Measurements from ENCODE around the gene GRM3.
"Not testable (repeated sequence)": the region's sequence is repeated elsewhere in the genome, so short reads cannot be mapped to it uniquely, and the experiment has no call there.

GRM3 gene

GRCh38 chr7:86643561-86644281 is at the start of gene GRM3:
Gene GRM3 (plus strand): TSS chr7:86643909. CDS start chr7:86765146, 121,237 bp downstream.
- no peak for DNase-seq (ENCODE audit: low read depth in 2 of 2)

- no peak for DNase-seq (ENCODE audit: low read depth in 2 of 2)
Measured at GRCh38 chr7:86598311-86598710, 45.4 kb upstream of the GRM3 start.

GRCh38 chr7:86598721-86599120 is 45.0 kb upstream of the GRM3 start:
- DNase-seq (ENCODE audit: low read depth in 2 of 2), result no peak

GRCh38 chr7:86600506-86601290 is 43.0 kb upstream of the GRM3 start:
- DNase-seq (ENCODE audit: low read depth in 2 of 2), result no peak

- DNase-seq (ENCODE audit: low read depth in 2 of 2), result not testable (repeated sequence)
Measured at GRCh38 chr7:86615711-86616110, 28.0 kb upstream of the GRM3 start.

GRCh38 chr7:86644282-86645224 is 844 bp downstream of the GRM3 start:
- no peak for DNase-seq (ENCODE audit: low read depth in 2 of 2)

GRCh38 chr7:86645225-86645608 is 1.5 kb downstream of the GRM3 start:
- DNase-seq (ENCODE audit: low read depth in 2 of 2), result no peak

GRCh38 chr7:86645676-86646276 is 2.1 kb downstream of the GRM3 start:
- no peak for DNase-seq (ENCODE audit: low read depth in 2 of 2)

GRCh38 chr7:86647385-86648094 is 3.8 kb downstream of the GRM3 start:
- no peak for DNase-seq (ENCODE audit: low read depth in 2 of 2)

GRCh38 chr7:86648169-86648568 is 4.5 kb downstream of the GRM3 start:
- no peak for DNase-seq (ENCODE audit: low read depth in 2 of 2)

- no peak for DNase-seq (ENCODE audit: low read depth in 2 of 2)
Measured at GRCh38 chr7:86653919-86654659, 10.4 kb downstream of the GRM3 start.

- DNase-seq (ENCODE audit: low read depth in 2 of 2), result no peak
Measured at GRCh38 chr7:86657948-86658347, 14.2 kb downstream of the GRM3 start.

- DNase-seq (ENCODE audit: low read depth in 2 of 2), result no peak
Measured at GRCh38 chr7:86660950-86661462, 17.3 kb downstream of the GRM3 start.

GRCh38 chr7:86664486-86664885 is 20.8 kb downstream of the GRM3 start:
- DNase-seq (ENCODE audit: low read depth in 2 of 2), result no peak

- DNase-seq (ENCODE audit: low read depth in 2 of 2), result no peak
Measured at GRCh38 chr7:86664991-86665390, 21.3 kb downstream of the GRM3 start.

- no peak for DNase-seq (ENCODE audit: low read depth in 2 of 2)
Measured at GRCh38 chr7:86665669-86666068, 22.0 kb downstream of the GRM3 start.

- no peak for DNase-seq (ENCODE audit: low read depth in 2 of 2)
Measured at GRCh38 chr7:86667732-86668131, 24.0 kb downstream of the GRM3 start.

- DNase-seq (ENCODE audit: low read depth in 2 of 2), result no peak
Measured at GRCh38 chr7:86668315-86668714, 24.6 kb downstream of the GRM3 start.

- no peak for DNase-seq (ENCODE audit: low read depth in 2 of 2)
Measured at GRCh38 chr7:86687831-86688230, 44.1 kb downstream of the GRM3 start.

- no peak for DNase-seq (ENCODE audit: low read depth in 2 of 2)
Measured at GRCh38 chr7:86689363-86689762, 45.7 kb downstream of the GRM3 start.

Measured in stimulated activated CD4-positive, alpha-beta T cell treated with anti-CD3 and anti-CD28 coated beads, Interleukin-1b, Interleukin-23, amount 100 ng/mL, for 4 hours (primary cell).